ENCODE data around the gene SMAP1.

- no peak for TF ChIP-seq TAF1 (IDR thresholded peaks at IDR 0.05; ENCODE audit: borderline replicate concordance, insufficient read depth, low read length)
- no peak for TF ChIP-seq POLR2AphosphoS5 (IDR thresholded peaks at IDR 0.05; ENCODE audit: low read depth, low read length)
Observed at GRCh38 chr6:70764706-70765105, 97.0 kb downstream of the SMAP1 start.

Measured in PFSK-1 (cell line).